ENCODE measurements around the gene SEC62.

Gene SEC62

GRCh38 chr3:170024581-170024980, 58.0 kb downstream of the SEC62 start:
- H3K4me3 ChIP-seq (replicated peaks; ENCODE audit: low read depth, low read length) = no peak overlapping the region
- no peak for TF ChIP-seq CTCF (IDR thresholded peaks at IDR 0.05; ENCODE audit: low read depth, low read length, missing control alignments)
- DNase-seq (ENCODE audit: extremely low read depth, low read depth) = no peak

GRCh38 chr3:170027233-170028102, 60.9 kb downstream of the SEC62 start:
- TF ChIP-seq CTCF (IDR thresholded peaks at IDR 0.05; ENCODE audit: low read depth, low read length, missing control alignments) = no peak
- DNase-seq (ENCODE audit: extremely low read depth, low read depth) = no peak
- no peak overlapping the region for H3K4me3 ChIP-seq (replicated peaks; ENCODE audit: low read depth, low read length)

- H3K4me3 ChIP-seq (replicated peaks; ENCODE audit: low read depth, low read length) = no peak overlapping the region
- DNase-seq (ENCODE audit: extremely low read depth, low read depth) = no peak
- TF ChIP-seq CTCF (IDR thresholded peaks at IDR 0.05; ENCODE audit: low read depth, low read length, missing control alignments) = no peak
Measured at GRCh38 chr3:170033489-170033888, 66.9 kb downstream of the SEC62 start.

GRCh38 chr3:170037463-170038433, 71.1 kb downstream of the SEC62 start, which contains the start of gene GPR160:
GPR160 (plus strand) TSS chr3:170037995; CDS start chr3:170083973, 45,978 bp downstream.
- H3K4me3 ChIP-seq (replicated peaks; ENCODE audit: low read depth, low read length) = peak within 1 kb of the TSS; percentile 43
- TF ChIP-seq CTCF (IDR thresholded peaks at IDR 0.05; ENCODE audit: low read depth, low read length, missing control alignments) = peak; percentile 69
- DNase-seq (ENCODE audit: extremely low read depth, low read depth) = no peak

- H3K4me3 ChIP-seq (replicated peaks; ENCODE audit: low read depth, low read length) = peak overlapping the region; percentile 43
- no peak for TF ChIP-seq CTCF (IDR thresholded peaks at IDR 0.05; ENCODE audit: low read depth, low read length, missing control alignments)
- no peak for DNase-seq (ENCODE audit: extremely low read depth, low read depth)
Measured at GRCh38 chr3:170038434-170039110, 72.0 kb downstream of the SEC62 start.

GRCh38 chr3:170040418-170040817, 73.8 kb downstream of the SEC62 start:
- no peak overlapping the region for H3K4me3 ChIP-seq (replicated peaks; ENCODE audit: low read depth, low read length)
- no peak for DNase-seq (ENCODE audit: extremely low read depth, low read depth)
- no peak for TF ChIP-seq CTCF (IDR thresholded peaks at IDR 0.05; ENCODE audit: low read depth, low read length, missing control alignments)
